Central memory CD8-positive, alpha-beta T cell (primary cell): ENCODE measurements around the gene CCNB1IP1.
"Not testable (repeated sequence)": the region's sequence is repeated elsewhere in the genome, so short reads cannot be mapped to it uniquely, and the experiment has no call there.

Experiments
- ATAC-seq: fragments of 150-1000 bp; cut with Tn5 transposase; replicated peaks from 2 replicates; pipeline ENCODE4 v1.10.0; 2022; ENCODE audit warnings: mild to moderate bottlenecking, moderate FRiP score, moderate number of reproducible peaks; ENCODE audit not compliant: poor library complexity, severe bottlenecking; ENCODE audit errors: extremely low read depth
- DNase-seq, 2 donors: peaks; one replicate each; pipeline ENCODE4 v3.0.0; 2021; ENCODE audit warnings: low spot score in 2 of 2
- H3K27ac Mint-ChIP-seq: one replicate; pipeline ENCODE4 v1.8.0; 2022; ENCODE audit warnings: low read depth, mild to moderate bottlenecking, moderate library complexity, mixed read lengths
- H3K27me3 Mint-ChIP-seq: one replicate; pipeline ENCODE4 v1.8.0; 2022; ENCODE audit warnings: mixed read lengths
- H3K36me3 Mint-ChIP-seq: one replicate; pipeline ENCODE4 v1.8.0; 2022; ENCODE audit warnings: mild to moderate bottlenecking, moderate library complexity, mixed read lengths; ENCODE audit not compliant: insufficient read depth
- H3K4me1 Mint-ChIP-seq: one replicate; pipeline ENCODE4 v1.8.0; 2022; ENCODE audit warnings: mixed read lengths
- H3K4me3 Mint-ChIP-seq: one replicate; pipeline ENCODE4 v1.8.0; 2022; ENCODE audit warnings: mild to moderate bottlenecking, moderate library complexity, mixed read lengths
- H3K9me3 Mint-ChIP-seq: one replicate; pipeline ENCODE4 v1.8.0; 2022; ENCODE audit warnings: mixed read lengths

CCNB1IP1 gene

GRCh38 chr14:20350282-20350681 lies 17.2 kb upstream of the CCNB1IP1 start:
- peaks cover 4% of the 10 kb centered on the region for H3K4me1 Mint-ChIP-seq
- H3K4me3 Mint-ChIP-seq = no peak overlapping the region
- ATAC-seq = no peak
- H3K27ac Mint-ChIP-seq = no peak overlapping the region
- no peaks in the 10 kb centered on the region for H3K9me3 Mint-ChIP-seq
- peaks cover 45% of the 10 kb centered on the region for H3K36me3 Mint-ChIP-seq
- no peaks in the 10 kb centered on the region for H3K27me3 Mint-ChIP-seq
- no peak for DNase-seq

GRCh38 chr14:20347747-20348146 lies 14.7 kb upstream of the CCNB1IP1 start:
- peaks cover 20% of the 10 kb centered on the region for H3K4me1 Mint-ChIP-seq
- no peak overlapping the region for H3K27ac Mint-ChIP-seq
- no peak for DNase-seq
- no peak for ATAC-seq
- no peak overlapping the region for H3K4me3 Mint-ChIP-seq
- H3K36me3 Mint-ChIP-seq = peaks cover 53% of the 10 kb centered on the region
- H3K9me3 Mint-ChIP-seq = no peaks in the 10 kb centered on the region
- H3K27me3 Mint-ChIP-seq = no peaks in the 10 kb centered on the region

GRCh38 chr14:20346713-20347112 lies 13.6 kb upstream of the CCNB1IP1 start:
- peaks cover 45% of the 10 kb centered on the region for H3K36me3 Mint-ChIP-seq
- H3K4me3 Mint-ChIP-seq = no peak overlapping the region
- H3K27me3 Mint-ChIP-seq = no peaks in the 10 kb centered on the region
- ATAC-seq = no peak
- no peak for DNase-seq
- H3K4me1 Mint-ChIP-seq = peaks cover 20% of the 10 kb centered on the region
- no peak overlapping the region for H3K27ac Mint-ChIP-seq
- H3K9me3 Mint-ChIP-seq = no peaks in the 10 kb centered on the region

- Mint-ChIP-seq H3K4me1 (peaks cover 20% of the 10 kb centered on the region), H3K27me3 (no peaks in the 10 kb centered on the region), H3K27ac (peak overlapping the region; percentile 57), H3K36me3 (peaks cover 32% of the 10 kb centered on the region), H3K4me3 (no peak overlapping the region), H3K9me3 (no peaks in the 10 kb centered on the region)
- DNase-seq = no peak
- no peak for ATAC-seq
These were observed 12.3 kb upstream of the CCNB1IP1 start for GRCh38 chr14:20345366-20345765.

DNA sequence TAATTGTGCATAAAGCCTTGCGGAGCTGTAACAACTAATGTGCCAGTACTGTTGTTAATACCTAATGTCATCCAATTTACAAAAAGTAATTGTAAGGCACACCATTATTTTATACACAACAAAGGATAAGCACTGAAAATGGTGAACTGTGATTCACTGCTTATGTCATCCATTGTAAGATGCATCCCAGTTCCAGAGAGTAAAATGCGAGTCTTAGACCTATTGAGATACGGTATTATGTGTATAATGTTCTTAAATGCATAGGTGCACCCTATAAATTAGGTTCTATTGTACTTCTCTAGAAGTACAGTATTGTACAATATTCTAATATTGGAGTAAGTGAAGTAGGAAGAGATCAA lies 10.8 kb upstream of the CCNB1IP1 start:
- DNase-seq = no peak
- Mint-ChIP-seq H3K4me1 (peaks cover 20% of the 10 kb centered on the region), H3K36me3 (peaks cover 28% of the 10 kb centered on the region)

DNA sequence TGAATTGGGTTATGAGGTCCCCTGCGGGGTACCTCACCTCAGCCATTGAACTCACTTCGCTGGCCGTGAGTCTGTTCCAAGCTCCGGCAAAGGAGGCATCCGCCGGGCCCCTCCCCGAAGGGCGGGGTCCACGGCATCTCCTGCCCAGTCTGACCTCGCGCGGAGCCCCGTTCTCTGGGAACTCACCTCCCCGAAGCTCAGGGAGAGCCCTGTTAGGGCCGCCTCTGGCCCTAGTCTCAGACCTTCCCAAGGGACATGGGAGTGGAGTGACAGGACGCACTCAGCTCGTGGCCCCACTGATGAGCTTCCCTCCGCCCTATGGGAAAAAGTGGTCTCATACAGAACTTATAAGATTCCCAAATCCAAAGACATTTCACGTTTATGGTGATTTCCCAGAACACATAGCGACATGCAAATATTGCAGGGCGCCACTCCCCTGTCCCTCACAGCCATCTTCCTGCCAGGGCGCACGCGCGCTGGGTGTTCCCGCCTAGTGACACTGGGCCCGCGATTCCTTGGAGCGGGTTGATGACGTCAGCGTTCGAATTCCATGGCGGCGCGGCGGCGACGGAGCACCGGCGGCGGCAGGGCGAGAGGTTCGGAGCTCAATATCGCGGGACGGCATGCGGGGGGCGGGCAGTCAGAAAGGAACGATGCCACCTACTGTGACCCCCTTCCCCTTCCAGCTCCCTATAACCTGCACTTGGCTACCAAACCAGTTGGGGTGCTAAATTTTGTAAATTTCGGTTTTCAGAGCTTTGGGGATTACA lies 10.2 kb upstream of the CCNB1IP1 start, which contains the start of gene PARP2:
TSS of gene PARP2 (plus strand) at position 544 of the 770 bp plus-strand sequence. CDS start at position 551, 7 bp downstream.
- Mint-ChIP-seq H3K4me3 (peak within 1 kb of the TSS; percentile 92), H3K4me1 (peaks cover 20% of the 10 kb centered on the region), H3K27me3 (no peaks in the 10 kb centered on the region), H3K36me3 (peaks cover 28% of the 10 kb centered on the region), H3K27ac (peak within 1 kb of the TSS; percentile 96), H3K9me3 (no peaks in the 10 kb centered on the region)
- peak; percentile 77 for ATAC-seq
- DNase-seq = peak; percentile 78 to 87

More for the DNA sequence above, 10.8 kb upstream of the CCNB1IP1 start:
- Mint-ChIP-seq H3K9me3 (no peaks in the 10 kb centered on the region), H3K4me3 (peak overlapping the region; percentile 92), H3K27ac (peak overlapping the region; percentile 96), H3K27me3 (no peaks in the 10 kb centered on the region)
- ATAC-seq = no peak

DNA sequence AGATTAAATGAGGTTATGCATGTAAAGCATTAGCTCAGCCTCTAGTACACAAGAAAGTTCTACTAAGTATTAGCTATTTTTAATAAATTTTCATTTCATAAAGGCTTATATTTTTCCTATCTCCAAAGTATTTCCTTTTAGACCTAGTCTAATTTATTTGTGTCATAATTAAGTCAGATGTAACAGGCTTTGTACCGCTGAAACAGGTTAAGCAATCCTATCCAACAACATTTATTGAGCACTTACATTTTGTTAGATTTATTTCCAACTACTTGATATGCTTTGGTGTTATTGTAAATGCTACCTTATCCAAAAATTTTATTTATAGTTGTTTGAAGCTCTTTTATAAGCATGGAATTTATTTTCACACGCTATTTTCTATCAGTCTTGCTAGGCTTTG lies 8.6 kb upstream of the CCNB1IP1 start:
- DNase-seq = no peak
- peak overlapping the region; percentile 96 for H3K27ac Mint-ChIP-seq
- H3K4me1 Mint-ChIP-seq = peaks cover 20% of the 10 kb centered on the region
- no peaks in the 10 kb centered on the region for H3K27me3 Mint-ChIP-seq
- no peak for ATAC-seq
- H3K4me3 Mint-ChIP-seq = no peak overlapping the region
- H3K36me3 Mint-ChIP-seq = peaks cover 20% of the 10 kb centered on the region
- no peaks in the 10 kb centered on the region for H3K9me3 Mint-ChIP-seq

GRCh38 chr14:20341032-20341431 lies 8.0 kb upstream of the CCNB1IP1 start:
- H3K27me3 Mint-ChIP-seq, H3K9me3 Mint-ChIP-seq, DNase-seq, H3K4me3 Mint-ChIP-seq, H3K27ac Mint-ChIP-seq, ATAC-seq: not testable (repeated sequence)
- H3K36me3 Mint-ChIP-seq = peaks cover 18% of the 10 kb centered on the region
- peaks cover 20% of the 10 kb centered on the region for H3K4me1 Mint-ChIP-seq

- ATAC-seq (no peak), DNase-seq (no peak)
- Mint-ChIP-seq H3K4me1 (peaks cover 24% of the 10 kb centered on the region), H3K9me3 (no peaks in the 10 kb centered on the region), H3K4me3 (no peak overlapping the region), H3K27ac (no peak overlapping the region), H3K27me3 (no peaks in the 10 kb centered on the region), H3K36me3 (peaks cover 5% of the 10 kb centered on the region)
These were observed 938 bp upstream of the CCNB1IP1 start for GRCh38 chr14:20334017-20334416.

GRCh38 chr14:20333494-20333841 lies 389 bp upstream of the CCNB1IP1 start:
- H3K9me3 Mint-ChIP-seq = no peaks in the 10 kb centered on the region
- ATAC-seq = peak; percentile 11

DNA sequence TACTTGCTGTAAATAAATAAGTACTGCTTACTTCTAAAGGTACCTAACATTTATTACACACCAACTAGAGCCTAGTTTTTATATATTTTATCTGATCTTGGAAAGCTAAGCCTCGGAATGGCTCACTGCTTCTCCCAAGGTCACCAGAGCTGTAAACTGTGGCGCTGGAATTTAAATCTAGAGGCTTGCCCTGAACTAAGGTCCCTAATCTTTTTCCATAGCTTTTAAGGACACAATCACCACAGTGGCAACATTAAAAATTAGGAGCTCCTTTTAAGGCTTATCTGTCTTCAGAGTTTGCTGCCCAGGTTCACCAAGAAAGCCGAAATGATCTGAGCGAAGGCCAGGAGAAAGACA lies 670 bp downstream of the CCNB1IP1 start:
- ATAC-seq (no peak), DNase-seq (no peak)
- H3K4me1 Mint-ChIP-seq = peaks cover 29% of the 10 kb centered on the region
- H3K27me3 Mint-ChIP-seq = no peaks in the 10 kb centered on the region
- no peaks in the 10 kb centered on the region for H3K9me3 Mint-ChIP-seq
- peak overlapping the region; percentile 92 for H3K4me3 Mint-ChIP-seq
- H3K36me3 Mint-ChIP-seq = peaks cover 7% of the 10 kb centered on the region
- peak overlapping the region; percentile 91 for H3K27ac Mint-ChIP-seq

More at GRCh38 chr14:20333494-20333841, 389 bp upstream of the CCNB1IP1 start:
- Mint-ChIP-seq H3K27me3 (no peaks in the 10 kb centered on the region), H3K36me3 (peaks cover 5% of the 10 kb centered on the region), H3K27ac (peak overlapping the region; percentile 91), H3K4me1 (peaks cover 24% of the 10 kb centered on the region), H3K4me3 (peak overlapping the region; percentile 92)
- no peak for DNase-seq

DNA sequence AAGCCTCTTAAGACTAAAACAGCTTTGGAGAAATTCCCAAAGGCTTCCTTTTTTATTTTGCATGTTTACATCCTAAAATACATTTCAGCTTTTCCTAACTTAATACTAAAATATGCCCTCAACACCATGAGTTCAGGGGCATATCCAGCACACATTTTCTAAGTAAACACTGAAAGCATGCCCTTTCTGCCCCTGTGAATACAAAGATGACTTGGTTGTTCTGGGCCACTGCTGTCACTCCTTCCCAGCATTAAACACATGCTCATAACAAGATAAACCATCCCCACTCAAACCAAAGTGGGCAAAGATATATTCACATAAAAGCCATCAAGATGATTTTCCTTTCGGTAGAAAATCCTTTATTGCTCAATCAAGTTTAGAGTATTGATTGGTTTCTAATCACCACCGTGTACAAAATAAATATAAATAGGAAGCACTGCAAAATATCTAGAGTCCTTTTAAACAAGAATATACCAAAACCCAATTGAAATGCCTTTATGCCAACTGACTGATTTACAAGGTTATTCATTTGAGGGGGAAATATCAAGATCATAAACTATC lies 1.9 kb downstream of the CCNB1IP1 start:
- no peak overlapping the region for H3K27ac Mint-ChIP-seq
- H3K27me3 Mint-ChIP-seq = no peaks in the 10 kb centered on the region
- no peak overlapping the region for H3K4me3 Mint-ChIP-seq
- ATAC-seq (no peak), DNase-seq (no peak)
- peaks cover 10% of the 10 kb centered on the region for H3K36me3 Mint-ChIP-seq
- H3K4me1 Mint-ChIP-seq = peaks cover 31% of the 10 kb centered on the region
- no peaks in the 10 kb centered on the region for H3K9me3 Mint-ChIP-seq

DNA sequence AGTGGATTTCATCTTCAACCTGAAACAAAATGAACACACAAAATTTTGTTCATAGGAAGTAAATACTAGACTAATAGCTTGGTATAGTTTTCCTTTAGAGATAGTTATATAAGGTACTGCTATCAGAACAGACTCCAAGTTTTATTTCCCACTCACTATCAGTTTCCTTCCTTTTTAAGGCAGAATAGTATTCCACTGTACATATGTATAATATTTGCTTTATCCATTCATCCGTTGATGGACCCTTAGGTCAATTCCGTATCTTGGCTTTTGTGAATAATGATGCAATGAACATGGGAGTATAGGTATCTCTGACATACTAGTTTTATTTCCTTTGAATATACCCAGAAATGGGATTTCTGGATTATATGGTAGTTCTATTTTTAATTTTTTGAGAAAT lies 3.7 kb downstream of the CCNB1IP1 start:
- Mint-ChIP-seq H3K27ac (no peak overlapping the region), H3K27me3 (no peaks in the 10 kb centered on the region), H3K4me3 (no peak overlapping the region), H3K9me3 (no peaks in the 10 kb centered on the region), H3K36me3 (peaks cover 16% of the 10 kb centered on the region), H3K4me1 (peaks cover 31% of the 10 kb centered on the region)
- ATAC-seq = no peak
- no peak for DNase-seq
